HG03280 (cell line): ENCODE results near the gene UPK3A.
"Not testable (repeated sequence)": the region's sequence is repeated elsewhere in the genome, so short reads cannot be mapped to it uniquely, and the experiment has no call there.

Source experiments
- ATAC-seq: cut with Tn5 transposase; IDR thresholded peaks from one replicate; pipeline ENCODE4 v1.9.1; 2021; ENCODE audit warnings: mild to moderate bottlenecking, moderate library complexity; ENCODE audit not compliant: unreplicated experiment

Gene UPK3A

GRCh38 chr22:45278125-45278524 is 6.6 kb upstream of the UPK3A start:
- no peak for ATAC-seq

GRCh38 chr22:45280587-45280980 is 4.2 kb upstream of the UPK3A start:
- no peak for ATAC-seq

GRCh38 chr22:45281010-45281409 is 3.7 kb upstream of the UPK3A start:
- no peak for ATAC-seq

GRCh38 chr22:45285263-45286058 is 712 bp downstream of the UPK3A start:
- no peak for ATAC-seq

GRCh38 chr22:45286854-45287551 is 2.3 kb downstream of the UPK3A start:
- no peak for ATAC-seq

- ATAC-seq = no peak
Observed at GRCh38 chr22:45290410-45290936, 5.7 kb downstream of the UPK3A start.

- ATAC-seq = no peak
Observed at GRCh38 chr22:45291061-45291930, 6.5 kb downstream of the UPK3A start.

- no peak for ATAC-seq
Observed at GRCh38 chr22:45291931-45292290, 7.2 kb downstream of the UPK3A start.

GRCh38 chr22:45292731-45293442 is 8.1 kb downstream of the UPK3A start:
- ATAC-seq = no peak

- no peak for ATAC-seq
Observed at GRCh38 chr22:45294030-45294429, 9.3 kb downstream of the UPK3A start.

- ATAC-seq = not testable (repeated sequence)
Observed at GRCh38 chr22:45295004-45295403, 10.3 kb downstream of the UPK3A start.

- ATAC-seq = no peak
Observed at GRCh38 chr22:45295492-45295891, 10.7 kb downstream of the UPK3A start.

- no peak for ATAC-seq
Observed at GRCh38 chr22:45296628-45297297, 12.0 kb downstream of the UPK3A start.

GRCh38 chr22:45298934-45299505 is 14.3 kb downstream of the UPK3A start:
- ATAC-seq = no peak

- no peak for ATAC-seq
Observed at GRCh38 chr22:45302751-45303150, 18.0 kb downstream of the UPK3A start.

GRCh38 chr22:45303181-45303580 is 18.4 kb downstream of the UPK3A start:
- no peak for ATAC-seq

GRCh38 chr22:45304971-45305370 is 20.2 kb downstream of the UPK3A start:
- no peak for ATAC-seq

GRCh38 chr22:45305456-45306075 is 20.8 kb downstream of the UPK3A start:
- ATAC-seq = no peak

- ATAC-seq = no peak
Observed at GRCh38 chr22:45306139-45306538, 21.4 kb downstream of the UPK3A start.
